Right lobe of liver (tissue), 6 donors: ENCODE measurements around the gene NVL. TPM values are rescaled to one million over a fixed set of nuclear protein-coding genes. Genes with fewer than 3 reads are reported as not detected.

Experiments used
- ATAC-seq, 4 donors: fragments of 200-7000 bp; cut with Tn5 transposase; one replicate each; pipeline ENCODE4 v1.9.1; 2020; ENCODE audit warnings: mild to moderate bottlenecking in 4 of 4, moderate library complexity in 4 of 4
- DNase-seq, 3 donors: peaks; one replicate each; pipeline ENCODE4 v3.0.0-alpha.2; 2020
- H3K27ac ChIP-seq, 3 donors: fragments of 200-600 bp; one replicate each; pipeline ENCODE4 v1.8.0; 2022
- H3K27me3 ChIP-seq, 2 donors: fragments of 200-600 bp; one replicate each; pipeline ENCODE4 v1.8.0; 2022
- H3K36me3 ChIP-seq, 4 donors: fragments of 200-600 bp; sonication (generic) in 1 of 4; one replicate each; pipeline versions ENCODE4 v1.5.1 to v1.8.0; 2017 to 2022; ENCODE audit warnings: control low read depth in 1 of 4
- H3K4me1 ChIP-seq, 4 donors: fragments of 200-600 bp; sonication (generic) in 1 of 4; one replicate each; pipeline versions ENCODE4 v1.5.1 to v1.8.0; 2017 to 2022; ENCODE audit warnings: control low read depth in 1 of 4
- H3K4me3 ChIP-seq, 3 donors: fragments of 200-600 bp; one replicate each; pipeline ENCODE4 v1.8.0; 2022
- H3K9me3 ChIP-seq, 4 donors: fragments of 200-600 bp; sonication (generic) in 1 of 4; one replicate each; pipeline versions ENCODE4 v1.5.1 to v1.8.0; 2017 to 2022; ENCODE audit warnings: control low read depth in 1 of 4
- CTCF ChIP-seq, 4 donors: fragments of 200-600 bp in 3 of 4; fragments of 450-650 bp in 1 of 4; IDR thresholded peaks; one replicate each; pipeline versions ENCODE4 v1.5.1 to v1.8.0; 2016 to 2022; ENCODE audit warnings: antibody characterized with exemption in 4 of 4, mild to moderate bottlenecking in 2 of 4
- POLR2A ChIP-seq: fragments of 450-650 bp; IDR thresholded peaks from one replicate; pipeline ENCODE4 v1.6.1; 2017; ENCODE audit warnings: antibody characterized with exemption, mild to moderate bottlenecking
- WGBS: methylation state at CpG from one replicate; pipeline ENCODE4 v1.1.6; 2018; ENCODE audit warnings: low coverage, low lambda C conversion rate; ENCODE audit not compliant: insufficient coverage; ENCODE audit errors: missing lambda C conversion rate; 5-methylcytosine and 5-hydroxymethylcytosine counted together
- intact Hi-C, 2 donors: fragments of 100-400 bp; cut with DNase I; formaldehyde crosslinking; loops; one replicate each; pipeline versions ENCODE4 v1.11.2 to v1.14.1; 2022
- total RNA-seq, 6 experiments: library from RNA; depleted of rRNA in 2 of 6; stranded (reverse); fragments of >200 nt in 2 of 6; fragmentation: NEBNext Ultra II Directional in 3 of 6; extraction: Animal tissue kit (Norgen Biotek cat#: 25700) in 3 of 6; gene quantifications; one replicate each; pipeline versions ENCODE4 v1.1.0 to v1.2.4, GENCODE V29; 2016 to 2023
- donor health status: DM: no; HTN: yes; CAD: no.
- donor health status: DM: no; HTN: no; CAD: no.
- donor health status: DM: no; HTN: no; CAD: no.
- donor health status: DM: no; HTN: yes; CAD: no.
- donor health status: DM: no; HTN: yes; CAD: no.

Gene NVL
- total RNA-seq, 6 experiments from 2014 or later: 4.5 to 8.9 (median 6.8) TPM

- Histone ChIP-seq H3K27me3 (no peaks in the 10 kb centered on the region), H3K4me3 (no peak overlapping the region), H3K36me3 (peaks cover 0 to 6% (median 3%) of the 10 kb centered on the region in 4 donors), H3K4me1 (no peaks in the 10 kb centered on the region), H3K27ac (no peak overlapping the region), H3K9me3 (peaks cover 0 to 2% (median 0%) of the 10 kb centered on the region in 4 donors)
- intact Hi-C loops: no loop called here
- no peak for DNase-seq
- ATAC-seq: no peak
- whole genome bisulfite sequencing: 73% methylated on average over 3 of the region's 3 CpGs
- TF ChIP-seq POLR2A (no peak), CTCF (IDR thresholded peaks at IDR 0.05) (no peak)
These were observed 63.7 kb downstream of the NVL start for GRCh38 chr1:224266105-224266914.

GRCh38 chr1:224264321-224264720 lies 65.7 kb downstream of the NVL start:
- TF ChIP-seq CTCF (IDR thresholded peaks at IDR 0.05) (no peak), POLR2A (no peak)
- Histone ChIP-seq H3K4me3 (no peak overlapping the region), H3K36me3 (peaks cover 0 to 6% (median 3%) of the 10 kb centered on the region in 4 donors), H3K9me3 (no peaks in the 10 kb centered on the region), H3K4me1 (no peaks in the 10 kb centered on the region), H3K27me3 (no peaks in the 10 kb centered on the region), H3K27ac (no peak overlapping the region)
- 90% methylated on average over 3 of the region's 6 CpGs for WGBS
- DNase-seq (no peak), ATAC-seq (no peak)
- intact Hi-C loops: no loop called here

GRCh38 chr1:224262373-224263054 lies 67.5 kb downstream of the NVL start:
- H3K9me3 ChIP-seq: no peaks in the 10 kb centered on the region
- H3K4me3 ChIP-seq: no peak overlapping the region
- WGBS: 63% methylated on average over 2 of the region's 2 CpGs
- DNase-seq (no peak), ATAC-seq (peak in 2 of 4 donors; percentile 23 to 43)
- H3K4me1 ChIP-seq: no peaks in the 10 kb centered on the region
- intact Hi-C loops: no loop called here
- no peak overlapping the region for H3K27ac ChIP-seq
- peaks cover 0 to 6% (median 3%) of the 10 kb centered on the region in 4 donors for H3K36me3 ChIP-seq
- no peaks in the 10 kb centered on the region for H3K27me3 ChIP-seq
- no peak for TF ChIP-seq POLR2A
- no peak for TF ChIP-seq CTCF (IDR thresholded peaks at IDR 0.05)

- intact Hi-C loops: no loop called here
- H3K4me3 ChIP-seq: no peak overlapping the region
- no peaks in the 10 kb centered on the region for H3K27me3 ChIP-seq
- no peaks in the 10 kb centered on the region for H3K4me1 ChIP-seq
- TF ChIP-seq CTCF (IDR thresholded peaks at IDR 0.05) (no peak), POLR2A (no peak)
- DNase-seq (no peak), ATAC-seq (no peak)
- no peaks in the 10 kb centered on the region for H3K9me3 ChIP-seq
- 91% methylated on average over 4 of the region's 5 CpGs for WGBS
- no peaks in the 10 kb centered on the region for H3K36me3 ChIP-seq
- H3K27ac ChIP-seq: no peak overlapping the region
These were observed 70.0 kb downstream of the NVL start for GRCh38 chr1:224259986-224260385.
